Choroid plexus epithelial cell (primary cell): Measurements from ENCODE around the gene ZNF407.

Source experiments
- DNase-seq: peaks from one replicate; pipeline ENCODE4 v3.0.0-alpha.2; 2010; ENCODE audit warnings: low read depth
- H3K4me3 ChIP-seq: 2 replicates; pipeline ENCODE4 v1.5.1; 2011; ENCODE audit warnings: low read depth, mild to moderate bottlenecking, control low read depth, low read length, moderate library complexity
- TF ChIP-seq, protein P1 (sequence below): conservative IDR thresholded peaks from 2 replicates; pipeline ENCODE4 v1.5.1; 2011; ENCODE audit warnings: low read depth, mild to moderate bottlenecking, control low read depth, inconsistent platforms, low read length, moderate library complexity

ZNF407 gene

DNA sequence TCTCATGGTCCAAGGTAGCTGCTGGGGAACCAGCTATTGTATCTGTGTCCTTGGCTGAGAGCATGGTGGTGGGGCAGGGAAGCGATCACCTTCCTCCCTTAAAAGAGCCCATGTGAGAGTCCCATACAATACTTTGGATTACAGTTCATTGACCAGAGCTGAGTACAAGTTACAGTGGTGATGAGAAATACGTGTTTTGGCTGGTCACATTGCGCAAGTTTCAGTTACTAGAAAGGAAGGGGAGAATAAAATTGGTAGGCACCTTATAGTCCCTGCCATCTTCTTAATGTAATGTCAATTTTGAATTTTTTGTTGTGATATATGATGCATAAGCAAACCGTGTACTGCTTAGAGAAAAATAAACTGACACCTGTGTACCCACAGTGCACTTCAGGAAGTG, 67.7 kb downstream of the ZNF407 start:
- H3K4me3 ChIP-seq: no peak overlapping the region
- no peak for DNase-seq
- TF ChIP-seq, protein P1, sequence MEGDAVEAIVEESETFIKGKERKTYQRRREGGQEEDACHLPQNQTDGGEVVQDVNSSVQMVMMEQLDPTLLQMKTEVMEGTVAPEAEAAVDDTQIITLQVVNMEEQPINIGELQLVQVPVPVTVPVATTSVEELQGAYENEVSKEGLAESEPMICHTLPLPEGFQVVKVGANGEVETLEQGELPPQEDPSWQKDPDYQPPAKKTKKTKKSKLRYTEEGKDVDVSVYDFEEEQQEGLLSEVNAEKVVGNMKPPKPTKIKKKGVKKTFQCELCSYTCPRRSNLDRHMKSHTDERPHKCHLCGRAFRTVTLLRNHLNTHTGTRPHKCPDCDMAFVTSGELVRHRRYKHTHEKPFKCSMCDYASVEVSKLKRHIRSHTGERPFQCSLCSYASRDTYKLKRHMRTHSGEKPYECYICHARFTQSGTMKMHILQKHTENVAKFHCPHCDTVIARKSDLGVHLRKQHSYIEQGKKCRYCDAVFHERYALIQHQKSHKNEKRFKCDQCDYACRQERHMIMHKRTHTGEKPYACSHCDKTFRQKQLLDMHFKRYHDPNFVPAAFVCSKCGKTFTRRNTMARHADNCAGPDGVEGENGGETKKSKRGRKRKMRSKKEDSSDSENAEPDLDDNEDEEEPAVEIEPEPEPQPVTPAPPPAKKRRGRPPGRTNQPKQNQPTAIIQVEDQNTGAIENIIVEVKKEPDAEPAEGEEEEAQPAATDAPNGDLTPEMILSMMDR: no peak

DNA sequence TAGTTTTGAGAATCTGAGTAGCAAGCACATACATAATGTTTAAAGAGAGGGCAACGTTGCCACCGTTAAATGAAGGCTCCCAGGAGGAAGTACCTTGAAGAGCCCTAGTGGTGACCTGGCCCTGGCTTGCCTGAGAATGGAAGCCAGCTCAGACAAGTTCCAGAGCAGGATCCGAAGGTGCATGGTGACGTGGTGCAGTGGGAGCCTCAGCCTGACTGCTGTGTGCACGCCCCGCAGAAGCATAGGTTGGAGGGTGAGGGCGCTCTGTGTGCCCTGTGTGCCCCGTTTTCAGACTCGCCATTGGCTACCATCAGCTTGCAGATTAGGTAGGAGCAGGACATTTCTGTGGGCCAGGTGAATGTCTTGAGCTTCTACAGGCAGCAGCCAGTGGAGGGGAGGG, 68.2 kb downstream of the ZNF407 start:
- DNase-seq: no peak
- H3K4me3 ChIP-seq: no peak overlapping the region
- TF ChIP-seq, protein P1: no peak

DNA sequence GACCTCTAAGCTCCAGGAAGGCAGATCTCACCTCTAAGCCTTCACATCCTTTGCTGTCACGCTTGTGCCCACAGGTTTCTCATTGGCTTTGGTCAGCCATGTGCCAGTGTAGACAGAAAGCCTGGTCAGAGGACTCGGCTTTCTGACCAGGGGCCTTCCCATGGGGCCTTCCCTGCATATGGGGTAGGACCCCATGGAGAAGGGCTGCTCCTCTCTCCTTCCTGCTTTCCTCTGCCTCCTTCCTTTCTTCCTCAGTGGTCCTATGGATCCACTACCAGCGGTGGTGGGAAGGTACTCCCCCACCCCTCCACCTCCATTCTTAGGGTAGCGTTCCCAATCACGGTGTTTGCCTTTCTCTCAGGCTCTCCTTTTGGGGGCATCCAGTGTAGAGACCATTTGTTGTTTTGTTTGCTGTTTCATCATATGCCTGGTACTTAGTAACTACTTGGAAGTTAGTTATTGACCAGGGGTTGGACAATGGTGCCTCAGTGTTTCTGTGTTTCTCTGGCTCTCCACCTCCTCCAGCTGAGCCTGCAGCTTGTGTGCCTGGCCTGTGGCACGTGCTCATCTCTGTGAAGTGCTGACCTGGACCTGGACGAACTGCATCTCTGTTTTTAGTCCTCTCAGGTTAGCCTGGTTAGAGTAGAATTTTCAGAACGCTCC, 71.6 kb downstream of the ZNF407 start:
- TF ChIP-seq, protein P1: no peak
- no peak for DNase-seq

DNA sequence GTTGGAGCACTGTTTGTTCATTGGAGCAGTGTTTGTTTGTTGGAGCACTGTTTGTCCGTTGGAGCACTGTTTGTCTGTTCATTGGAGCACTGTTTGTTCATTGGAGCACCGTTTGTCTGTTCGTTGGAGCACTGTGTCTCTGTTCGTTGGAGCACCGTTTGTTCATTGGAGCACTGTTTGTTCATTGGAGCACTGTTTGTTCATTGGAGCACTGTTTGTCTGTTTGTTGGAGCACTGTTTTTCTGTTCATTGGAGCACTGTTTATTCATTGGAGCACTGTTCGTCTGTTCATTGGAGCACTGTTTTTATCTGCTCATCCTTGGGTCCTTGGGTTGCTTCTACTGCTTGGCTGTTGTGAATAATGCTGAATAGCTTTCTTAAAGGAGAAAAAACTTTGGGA, 74.7 kb downstream of the ZNF407 start:
- no peak overlapping the region for H3K4me3 ChIP-seq
- no peak for DNase-seq
- TF ChIP-seq, protein P1: no peak

More for the DNA sequence above, 71.6 kb downstream of the ZNF407 start:
- H3K4me3 ChIP-seq: no peak overlapping the region

DNA sequence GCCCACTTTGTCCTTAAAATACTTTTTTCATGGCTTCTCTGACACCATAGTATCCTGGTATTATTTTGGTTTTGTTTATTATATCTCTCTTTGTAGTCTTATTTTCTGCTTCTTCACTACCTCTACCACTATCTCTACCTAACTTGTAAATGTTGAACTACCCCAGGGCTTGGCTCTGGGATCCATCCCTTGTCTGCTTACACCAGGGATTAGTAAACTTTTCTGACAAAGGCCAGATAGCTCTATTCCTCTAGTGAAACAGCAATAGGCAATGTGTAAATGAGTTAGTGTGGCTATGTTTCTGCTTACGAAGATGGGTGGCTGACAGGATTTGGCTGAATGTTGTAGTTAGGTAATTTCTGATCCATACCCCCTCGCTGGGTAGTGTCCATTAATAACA, 76.8 kb downstream of the ZNF407 start:
- DNase-seq: no peak
- TF ChIP-seq, protein P1: no peak
- no peak overlapping the region for H3K4me3 ChIP-seq

DNA sequence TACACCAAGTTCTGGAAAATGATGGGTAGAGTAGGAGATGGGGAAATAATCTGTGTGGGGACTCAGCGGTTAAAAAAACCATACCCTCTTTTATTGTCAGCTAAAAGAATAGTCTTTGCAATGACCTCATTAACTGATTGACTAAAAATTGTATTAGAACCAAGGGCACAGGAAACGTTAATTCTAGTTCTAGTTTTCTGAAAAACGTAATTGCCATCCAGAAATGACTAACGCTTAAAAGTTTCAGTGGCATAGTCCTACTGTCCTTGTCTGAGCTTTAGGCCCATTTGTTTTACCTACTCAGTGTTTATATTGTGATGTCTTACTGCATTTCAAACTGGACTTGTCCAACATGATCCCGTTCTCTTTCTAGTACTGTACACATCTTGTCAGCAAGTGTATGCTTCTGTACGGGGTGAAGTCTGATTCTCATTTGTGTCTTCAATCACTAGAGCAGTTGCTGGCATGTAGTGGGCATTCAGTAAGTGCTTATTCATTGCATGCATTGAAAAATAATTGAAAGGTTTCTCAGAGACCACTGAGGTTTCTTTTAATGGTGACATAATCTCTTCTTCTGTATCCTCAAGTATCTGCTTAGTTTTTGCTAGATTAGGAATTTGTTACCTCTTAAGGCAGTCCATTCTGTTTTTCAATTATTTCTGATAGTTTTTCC, 81.5 kb downstream of the ZNF407 start:
- no peak overlapping the region for H3K4me3 ChIP-seq
- TF ChIP-seq, protein P1: no peak
- DNase-seq: no peak

DNA sequence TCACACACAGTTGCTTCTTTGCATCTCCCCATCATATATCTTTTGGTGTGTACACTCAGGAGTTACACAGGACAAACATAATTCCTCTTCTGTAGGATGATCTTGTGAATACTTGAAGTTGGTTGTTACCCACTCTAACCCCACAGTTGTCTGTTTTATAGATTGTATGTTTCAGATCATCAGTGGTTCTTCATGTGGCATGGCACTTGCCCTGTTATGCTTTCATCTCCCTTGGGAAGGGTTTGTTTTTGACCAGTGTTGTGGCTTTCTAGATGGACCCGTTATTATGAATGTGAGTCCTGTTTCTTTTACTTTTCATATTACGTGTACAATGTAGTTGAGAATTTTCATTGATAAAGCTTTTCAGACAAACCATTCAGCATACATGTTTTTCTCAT, 82.0 kb downstream of the ZNF407 start:
- TF ChIP-seq, protein P1: no peak
- no peak for DNase-seq
- H3K4me3 ChIP-seq: no peak overlapping the region
